ENCODE measurements around the gene ZFP36L1. TPM values are rescaled to one million over a fixed set of nuclear protein-coding genes. Genes with fewer than 3 reads are reported as not detected.

Gene ZFP36L1, protein sequence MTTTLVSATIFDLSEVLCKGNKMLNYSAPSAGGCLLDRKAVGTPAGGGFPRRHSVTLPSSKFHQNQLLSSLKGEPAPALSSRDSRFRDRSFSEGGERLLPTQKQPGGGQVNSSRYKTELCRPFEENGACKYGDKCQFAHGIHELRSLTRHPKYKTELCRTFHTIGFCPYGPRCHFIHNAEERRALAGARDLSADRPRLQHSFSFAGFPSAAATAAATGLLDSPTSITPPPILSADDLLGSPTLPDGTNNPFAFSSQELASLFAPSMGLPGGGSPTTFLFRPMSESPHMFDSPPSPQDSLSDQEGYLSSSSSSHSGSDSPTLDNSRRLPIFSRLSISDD
- 70.0 and 73.4 TPM in 2 replicates for total RNA-seq

DNA sequence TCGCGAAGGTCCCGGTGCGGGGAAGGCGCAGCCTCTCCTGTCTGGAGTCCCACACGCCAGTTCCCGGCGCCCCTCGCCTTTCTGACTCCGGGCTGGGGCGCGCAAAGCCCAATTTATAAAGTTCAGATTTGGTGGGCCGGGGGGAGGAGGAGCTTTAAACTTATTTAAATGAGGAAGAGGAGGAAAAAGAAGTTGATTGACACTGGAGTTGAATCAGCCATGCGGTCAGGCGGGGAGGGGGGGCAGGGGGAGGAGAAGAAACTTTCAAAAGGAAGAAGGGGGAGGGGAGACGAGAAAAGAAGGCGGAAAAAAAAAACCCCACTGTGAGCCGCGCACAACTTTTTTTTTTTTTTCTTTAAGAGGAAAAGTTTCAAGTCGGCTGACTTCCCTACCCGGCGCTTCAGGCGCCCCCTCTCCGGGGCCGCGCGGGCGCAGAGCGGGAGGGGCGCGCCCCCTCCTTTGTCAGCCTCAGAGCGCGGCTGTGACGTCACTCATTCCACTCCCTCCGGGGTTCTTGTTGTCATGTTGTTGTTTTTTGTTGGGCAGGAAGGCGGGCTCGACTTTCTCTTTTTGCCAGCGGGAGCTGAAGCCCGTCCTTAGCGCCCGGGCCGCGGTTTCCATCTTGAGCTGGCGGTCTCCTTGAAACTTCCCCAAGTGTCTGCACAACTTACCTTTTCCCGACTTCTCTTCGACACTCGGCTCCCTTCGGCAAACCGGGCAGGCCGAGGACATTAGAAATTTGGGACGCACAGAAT lies at the start of gene ZFP36L1:
ZFP36L1 (minus strand) TSS at position 89 of the 755 bp plus-strand sequence. CDS start 129 bp downstream, outside the sequence.
- Mint-ChIP-seq H3K4me1 (ENCODE audit: low read depth) (peaks cover 48% of the 10 kb centered on the region), H3K27me3 (ENCODE audit: low read depth) (no peaks in the 10 kb centered on the region), H3K27ac (peak within 1 kb of the TSS; percentile 99), H3K4me3 (ENCODE audit: low read depth) (peak within 1 kb of the TSS; percentile 92), H3K9me3 (no peaks in the 10 kb centered on the region), H3K36me3 (ENCODE audit: low read depth) (peaks cover 37% of the 10 kb centered on the region)
- intact Hi-C loops (cut with micrococcal nuclease): loop anchor here (1.0 to 5.0 kb wide), 5 partner anchors 11 to 976 kb away; partner anchors contain the start of genes RAD51B and ZFYVE26
- peak; percentile 92 for DNase-seq (ENCODE audit: low spot score)

DNA sequence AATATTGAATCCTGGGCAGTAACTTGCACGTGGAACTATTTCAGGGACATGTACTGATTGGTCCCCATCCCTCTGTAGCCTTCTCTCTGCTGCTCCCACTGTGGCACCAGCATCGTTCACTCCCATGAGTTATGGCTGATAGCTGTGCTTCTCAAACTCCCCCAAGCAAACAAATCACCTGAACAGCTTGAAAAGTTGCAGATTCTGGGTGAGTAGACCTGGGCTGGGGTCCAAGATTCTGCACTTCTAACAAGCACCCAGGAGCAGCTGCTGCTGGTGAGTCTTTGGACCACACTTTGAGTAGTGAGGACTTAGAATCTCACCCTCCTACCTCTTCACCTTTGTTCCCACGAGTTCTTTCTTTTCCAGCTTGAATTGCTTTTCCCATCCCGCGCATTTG lies 49.4 kb upstream of the ZFP36L1 start:
- DNase-seq (ENCODE audit: low spot score): no peak
- Mint-ChIP-seq H3K9me3 (peaks cover under 1% of the 10 kb centered on the region), H3K4me3 (ENCODE audit: low read depth) (no peak overlapping the region), H3K27me3 (ENCODE audit: low read depth) (peaks cover 8% of the 10 kb centered on the region), H3K36me3 (ENCODE audit: low read depth) (peaks cover 4% of the 10 kb centered on the region), H3K4me1 (ENCODE audit: low read depth) (peaks cover 21% of the 10 kb centered on the region), H3K27ac (no peak overlapping the region)
- intact Hi-C loops (cut with micrococcal nuclease): no loop called here

DNA sequence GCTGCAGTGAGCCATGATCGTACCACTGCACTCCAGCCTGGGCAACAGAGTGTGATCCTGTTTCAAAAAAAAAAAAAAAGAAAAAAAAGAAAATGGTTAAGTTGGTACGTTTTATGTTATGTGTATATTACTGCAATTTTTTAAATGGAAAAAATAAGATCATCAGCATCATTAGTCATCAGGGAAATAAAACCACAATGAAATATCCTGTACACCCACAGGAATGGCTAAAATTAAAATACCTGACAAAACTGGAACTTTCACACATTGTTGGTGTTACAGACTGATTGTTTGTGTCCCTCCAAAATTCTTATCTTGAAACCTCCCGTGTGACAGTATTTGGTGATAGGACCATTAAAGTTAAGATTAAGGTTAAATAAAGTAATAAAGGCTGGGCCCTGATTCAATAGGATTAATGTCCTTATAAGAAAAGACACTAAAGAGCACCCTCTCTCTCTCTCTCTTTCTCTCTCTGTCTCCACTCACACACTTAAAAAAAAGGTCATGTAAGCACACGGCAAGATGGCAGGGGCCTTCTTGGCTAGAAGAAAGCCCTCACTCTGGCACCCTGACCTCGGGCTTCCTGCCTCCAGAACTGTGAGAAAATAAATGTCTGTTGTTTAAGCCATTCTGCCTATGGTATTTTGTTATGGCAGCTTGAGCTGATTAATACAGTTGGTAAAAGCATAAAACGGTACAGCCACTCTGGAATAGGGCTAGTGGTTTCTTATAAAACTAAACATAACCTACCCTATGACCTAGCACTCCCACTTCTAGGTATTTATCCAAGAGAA lies 48.3 kb upstream of the ZFP36L1 start:
- Mint-ChIP-seq H3K9me3 (peaks cover 10% of the 10 kb centered on the region), H3K4me1 (ENCODE audit: low read depth) (peaks cover 21% of the 10 kb centered on the region), H3K27ac (peak overlapping the region; percentile 73), H3K36me3 (ENCODE audit: low read depth) (peaks cover 9% of the 10 kb centered on the region), H3K4me3 (ENCODE audit: low read depth) (no peak overlapping the region), H3K27me3 (ENCODE audit: low read depth) (peaks cover 7% of the 10 kb centered on the region)
- no peak for DNase-seq (ENCODE audit: low spot score)
- intact Hi-C loops (cut with micrococcal nuclease): loop anchor here (2.0 kb wide), 1 partner anchor 18 kb away; no protein-coding TSS in a partner anchor

DNA sequence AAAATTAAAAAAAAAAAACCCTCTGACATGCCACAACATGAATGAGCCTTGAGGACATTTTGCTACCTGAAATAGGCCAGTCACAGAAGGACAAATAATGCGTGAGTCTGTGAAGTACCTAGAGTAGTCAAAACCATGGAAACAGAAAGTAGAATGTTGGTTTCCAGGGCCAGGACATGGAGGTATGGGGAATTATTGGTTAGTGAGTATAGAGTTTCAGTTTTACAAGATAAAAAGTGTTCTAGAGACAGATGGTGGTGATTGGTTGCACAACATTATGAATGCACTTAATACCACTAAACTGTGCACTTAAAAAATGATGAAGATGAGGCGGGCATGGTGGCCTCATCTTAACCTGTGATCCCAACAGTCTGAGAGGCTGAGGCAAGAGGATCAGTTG lies 47.6 kb upstream of the ZFP36L1 start:
- no peak for DNase-seq (ENCODE audit: low spot score)
- intact Hi-C loops (cut with micrococcal nuclease): loop anchor here (2.0 kb wide), 1 partner anchor 18 kb away; no protein-coding TSS in a partner anchor
- peaks cover 17% of the 10 kb centered on the region for H3K9me3 Mint-ChIP-seq
- peaks cover 12% of the 10 kb centered on the region for H3K36me3 Mint-ChIP-seq (ENCODE audit: low read depth)
- H3K27ac Mint-ChIP-seq: peak overlapping the region; percentile 69
- H3K4me3 Mint-ChIP-seq (ENCODE audit: low read depth): no peak overlapping the region
- peaks cover 7% of the 10 kb centered on the region for H3K27me3 Mint-ChIP-seq (ENCODE audit: low read depth)
- peaks cover 26% of the 10 kb centered on the region for H3K4me1 Mint-ChIP-seq (ENCODE audit: low read depth)

DNA sequence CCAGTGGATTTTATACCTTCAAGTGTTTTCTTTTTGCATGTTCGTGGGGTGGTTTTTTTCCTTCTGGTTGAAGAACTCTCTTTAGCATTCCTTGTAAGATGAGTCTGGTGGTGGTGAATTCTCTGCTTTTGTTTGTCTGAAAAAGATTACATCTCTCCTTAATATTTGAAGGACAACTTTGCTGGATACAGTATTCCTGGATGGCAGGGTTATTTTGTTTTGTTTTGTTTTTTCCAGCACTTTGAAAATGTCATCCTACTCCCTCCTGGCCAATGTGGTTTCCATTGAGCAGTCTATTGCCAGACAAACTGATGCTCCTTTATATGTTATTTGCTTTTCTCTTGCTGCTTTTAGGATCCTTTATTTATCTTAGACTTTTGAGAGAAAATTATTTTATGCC lies 43.2 kb upstream of the ZFP36L1 start:
- H3K9me3 Mint-ChIP-seq: peaks cover 34% of the 10 kb centered on the region
- intact Hi-C loops (cut with micrococcal nuclease): no loop called here
- H3K27me3 Mint-ChIP-seq (ENCODE audit: low read depth): peaks cover 19% of the 10 kb centered on the region
- H3K36me3 Mint-ChIP-seq (ENCODE audit: low read depth): peaks cover 15% of the 10 kb centered on the region
- H3K4me3 Mint-ChIP-seq (ENCODE audit: low read depth): no peak overlapping the region
- peaks cover 12% of the 10 kb centered on the region for H3K4me1 Mint-ChIP-seq (ENCODE audit: low read depth)
- no peak overlapping the region for H3K27ac Mint-ChIP-seq
- DNase-seq (ENCODE audit: low spot score): no peak

DNA sequence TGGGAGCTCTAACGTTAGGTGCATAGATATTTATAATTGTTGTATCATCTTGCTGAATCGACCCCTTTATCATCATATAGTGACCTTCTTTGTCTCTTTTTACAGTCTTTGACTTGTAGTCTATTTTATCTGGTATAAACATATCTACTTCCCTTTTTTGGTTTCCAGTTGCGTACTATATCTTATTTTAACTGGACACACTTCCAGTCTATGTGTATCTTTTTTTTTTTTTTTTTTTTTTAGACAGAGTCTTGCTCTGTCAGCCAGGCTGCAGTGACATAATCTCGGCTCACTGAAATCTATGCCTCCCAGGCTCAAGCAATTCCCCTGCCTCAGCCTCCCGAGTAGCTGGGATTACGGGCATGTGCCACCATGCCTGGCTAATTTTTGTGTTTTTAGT lies 41.9 kb upstream of the ZFP36L1 start:
- peaks cover 20% of the 10 kb centered on the region for H3K27me3 Mint-ChIP-seq (ENCODE audit: low read depth)
- peaks cover 15% of the 10 kb centered on the region for H3K36me3 Mint-ChIP-seq (ENCODE audit: low read depth)
- intact Hi-C loops (cut with micrococcal nuclease): no loop called here
- no peak overlapping the region for H3K27ac Mint-ChIP-seq
- H3K9me3 Mint-ChIP-seq: peaks cover 34% of the 10 kb centered on the region
- DNase-seq (ENCODE audit: low spot score): no peak
- no peak overlapping the region for H3K4me3 Mint-ChIP-seq (ENCODE audit: low read depth)
- H3K4me1 Mint-ChIP-seq (ENCODE audit: low read depth): peaks cover 7% of the 10 kb centered on the region

DNA sequence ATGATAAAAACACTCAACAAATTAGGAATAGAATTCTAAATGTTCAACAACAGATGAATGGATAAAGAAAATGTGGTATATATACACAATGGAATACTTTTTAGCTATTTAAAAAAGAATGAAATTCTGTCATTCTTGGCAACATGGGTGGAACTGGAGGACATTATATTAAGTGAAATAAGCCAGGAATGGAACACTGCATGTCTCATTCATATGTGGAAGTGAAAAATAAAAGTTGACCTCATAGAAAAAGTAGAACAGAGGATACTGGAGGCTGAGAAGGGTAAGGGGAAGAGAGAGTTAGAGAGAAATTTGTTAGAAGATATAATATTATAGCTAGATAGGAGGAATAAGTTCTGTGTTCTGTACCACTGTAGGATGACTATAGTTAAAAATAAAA lies 35.8 kb upstream of the ZFP36L1 start:
- Mint-ChIP-seq H3K4me1 (ENCODE audit: low read depth) (peaks cover 8% of the 10 kb centered on the region), H3K9me3 (peaks cover 6% of the 10 kb centered on the region), H3K4me3 (ENCODE audit: low read depth) (no peak overlapping the region), H3K27ac (no peak overlapping the region), H3K27me3 (ENCODE audit: low read depth) (peaks cover 14% of the 10 kb centered on the region), H3K36me3 (ENCODE audit: low read depth) (no peaks in the 10 kb centered on the region)
- DNase-seq (ENCODE audit: low spot score): no peak
- intact Hi-C loops (cut with micrococcal nuclease): no loop called here

DNA sequence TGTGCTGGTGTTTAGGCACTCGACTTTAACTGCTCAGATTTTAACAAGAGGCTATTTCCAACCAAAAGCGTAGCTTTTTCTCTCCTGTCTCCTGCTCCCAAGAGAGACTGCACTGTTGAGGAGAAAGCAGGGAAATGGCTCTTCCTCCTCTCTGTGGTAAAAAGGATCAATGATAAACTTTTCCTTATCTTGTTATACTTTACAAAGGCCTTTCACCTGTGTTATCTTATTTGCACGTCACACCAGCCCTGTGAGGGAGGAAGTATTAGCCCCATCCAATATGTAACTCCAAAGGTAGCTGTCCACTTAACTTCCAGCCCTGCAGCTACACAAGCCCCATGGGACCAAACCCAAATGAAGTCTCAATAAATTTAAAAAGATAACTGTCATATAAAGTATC lies 32.9 kb upstream of the ZFP36L1 start:
- H3K9me3 Mint-ChIP-seq: no peaks in the 10 kb centered on the region
- H3K4me1 Mint-ChIP-seq (ENCODE audit: low read depth): peaks cover 23% of the 10 kb centered on the region
- H3K36me3 Mint-ChIP-seq (ENCODE audit: low read depth): no peaks in the 10 kb centered on the region
- DNase-seq (ENCODE audit: low spot score): no peak
- intact Hi-C loops (cut with micrococcal nuclease): no loop called here
- H3K27me3 Mint-ChIP-seq (ENCODE audit: low read depth): peaks cover 1% of the 10 kb centered on the region
- no peak overlapping the region for H3K27ac Mint-ChIP-seq
- no peak overlapping the region for H3K4me3 Mint-ChIP-seq (ENCODE audit: low read depth)

DNA sequence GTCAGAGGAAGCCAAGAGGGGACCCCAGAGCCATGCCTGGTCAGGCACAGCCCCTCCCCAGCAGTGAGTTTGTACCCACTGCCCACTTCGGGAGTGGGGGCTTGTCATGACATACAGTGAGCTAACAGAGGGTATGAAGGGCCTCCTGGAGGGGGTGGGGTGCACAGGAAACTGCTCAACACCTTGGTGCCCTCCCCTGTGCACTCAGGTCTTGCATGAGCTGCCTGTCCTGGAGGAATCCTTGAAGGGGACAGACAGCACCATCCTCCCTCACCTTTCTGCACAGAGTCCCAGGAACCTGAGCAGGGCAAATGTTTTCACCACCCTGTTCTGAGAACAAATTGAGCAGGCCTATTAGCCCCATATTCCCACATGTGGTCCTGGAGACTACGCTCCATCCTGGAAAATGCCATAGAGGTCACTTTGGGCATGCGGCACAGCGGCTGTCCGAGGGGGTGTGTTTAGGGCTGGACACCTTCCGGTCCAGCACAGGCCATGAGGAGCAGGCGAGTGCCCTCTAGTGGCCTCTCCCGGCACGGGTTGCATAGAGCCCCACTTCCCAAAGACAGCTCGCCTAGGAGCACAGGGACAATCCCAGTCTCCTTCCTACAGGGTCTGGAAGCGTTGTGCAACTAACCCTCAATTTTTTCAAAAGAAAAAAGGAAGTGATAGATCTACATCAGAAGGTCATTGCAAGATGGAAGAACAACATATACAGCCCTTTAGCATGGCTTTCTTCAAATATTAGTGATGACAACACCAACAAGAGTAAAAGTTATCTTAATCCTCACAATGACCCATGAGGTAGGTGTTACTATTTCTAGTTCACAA lies 31.9 kb upstream of the ZFP36L1 start:
- Mint-ChIP-seq H3K27me3 (ENCODE audit: low read depth) (peaks cover 1% of the 10 kb centered on the region), H3K9me3 (no peaks in the 10 kb centered on the region), H3K27ac (no peak overlapping the region), H3K36me3 (ENCODE audit: low read depth) (no peaks in the 10 kb centered on the region), H3K4me1 (ENCODE audit: low read depth) (peaks cover 32% of the 10 kb centered on the region), H3K4me3 (ENCODE audit: low read depth) (no peak overlapping the region)
- no peak for DNase-seq (ENCODE audit: low spot score)
- intact Hi-C loops (cut with micrococcal nuclease): no loop called here

DNA sequence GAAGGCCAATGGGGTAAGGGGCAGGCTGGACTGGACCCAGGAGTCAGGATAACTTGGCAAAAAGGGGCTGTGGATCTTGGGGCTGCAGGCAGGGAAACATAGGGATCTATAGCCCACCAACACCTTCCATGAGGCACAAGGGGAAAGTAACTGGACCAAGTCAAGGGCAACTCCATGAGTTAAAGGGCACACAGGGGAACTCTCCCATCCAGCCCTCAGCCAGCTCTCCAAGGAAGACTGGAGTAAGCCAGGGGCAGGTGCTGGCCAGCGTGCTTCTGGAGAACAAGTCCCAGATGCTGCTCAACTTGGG lies 31.3 kb upstream of the ZFP36L1 start:
- no peak for DNase-seq (ENCODE audit: low spot score)
- intact Hi-C loops (cut with micrococcal nuclease): no loop called here
- Mint-ChIP-seq H3K9me3 (no peaks in the 10 kb centered on the region), H3K36me3 (ENCODE audit: low read depth) (no peaks in the 10 kb centered on the region), H3K27ac (no peak overlapping the region), H3K27me3 (ENCODE audit: low read depth) (peaks cover 1% of the 10 kb centered on the region), H3K4me3 (ENCODE audit: low read depth) (no peak overlapping the region), H3K4me1 (ENCODE audit: low read depth) (peaks cover 37% of the 10 kb centered on the region)

DNA sequence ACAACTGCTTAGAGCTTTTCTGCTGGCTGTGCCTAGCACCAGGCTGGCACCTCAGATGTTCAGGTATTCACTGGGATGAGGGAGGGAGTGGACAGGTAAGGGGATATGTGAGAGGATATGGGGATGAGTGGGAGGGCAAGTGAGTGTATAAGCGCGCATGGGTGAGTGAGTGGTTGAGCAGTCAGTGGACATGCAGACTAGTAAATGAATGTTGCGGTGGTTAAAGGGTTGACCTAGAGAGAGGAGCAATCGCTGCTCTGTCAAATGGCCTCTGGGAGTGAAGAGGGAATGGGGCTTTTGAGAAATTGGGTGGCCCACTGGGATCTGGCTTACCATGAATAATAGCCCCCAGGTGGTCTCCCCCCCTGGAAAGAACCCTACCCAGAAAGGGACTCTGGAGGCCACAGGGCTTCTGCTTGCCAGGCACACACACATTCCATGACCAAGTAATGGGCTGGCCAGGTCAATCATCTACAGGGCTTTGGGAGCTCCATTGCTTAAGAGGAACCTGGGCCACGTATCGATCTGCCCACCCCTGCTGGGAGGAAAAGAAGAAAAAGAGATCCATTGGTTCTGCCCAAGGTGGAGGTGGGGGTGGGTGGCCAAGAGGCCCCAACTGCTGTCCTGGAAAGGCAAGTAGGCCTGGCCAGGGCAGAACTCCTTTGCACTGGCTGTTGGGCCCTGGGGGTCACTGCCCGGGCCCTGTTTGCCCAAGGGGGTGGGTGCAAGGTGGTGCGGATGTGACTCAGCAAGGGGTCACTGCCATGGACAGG lies 30.8 kb upstream of the ZFP36L1 start:
- Mint-ChIP-seq H3K4me3 (ENCODE audit: low read depth) (no peak overlapping the region), H3K27me3 (ENCODE audit: low read depth) (no peaks in the 10 kb centered on the region), H3K9me3 (no peaks in the 10 kb centered on the region), H3K4me1 (ENCODE audit: low read depth) (peaks cover 40% of the 10 kb centered on the region), H3K36me3 (ENCODE audit: low read depth) (no peaks in the 10 kb centered on the region), H3K27ac (no peak overlapping the region)
- DNase-seq (ENCODE audit: low spot score): no peak
- intact Hi-C loops (cut with micrococcal nuclease): loop anchor here (2.0 kb wide), 1 partner anchor 17 kb away; no protein-coding TSS in a partner anchor

Data from activated T-helper 2 cell treated with anti-CD3 and anti-CD28 coated beads, Interferon-gamma antibody, Interleukin-2, Interleukin-4, amounts not matched to agents 10 μg/mL and 5 μg/mL and 100 μg/mL, durations not matched to agents 14 hours and 24 hours and 36 hours (primary cell).